HL-60 (cell line): Measurements from ENCODE around the gene NFATC4.
"Not testable (repeated sequence)": the region's sequence is repeated elsewhere in the genome, so short reads cannot be mapped to it uniquely, and the experiment has no call there.

Experiments used
- DNase-seq, 2 experiments: peaks; one replicate each; pipeline ENCODE4 v3.0.0-alpha.2; 2010 to 2020; ENCODE audit warnings: low read depth in 1 of 2, low spot score in 1 of 2
- H3K27ac ChIP-seq: fragments of 250-450 bp; sonication (Bioruptor Pico); replicated peaks from 2 replicates; pipeline ENCODE4 v1.5.1; 2020; ENCODE audit warnings: mild to moderate bottlenecking, moderate library complexity
- H3K27me3 ChIP-seq: fragments of 250-450 bp; sonication (Bioruptor Pico); 2 replicates; pipeline ENCODE4 v1.5.1; 2021; ENCODE audit warnings: mild to moderate bottlenecking, moderate library complexity; ENCODE audit not compliant: insufficient read depth, poor library complexity, severe bottlenecking
- H3K4me3 ChIP-seq: replicated peaks from 2 replicates; pipeline ENCODE4 v1.5.1; 2011; ENCODE audit warnings: mild to moderate bottlenecking, control low read depth, low read length; ENCODE audit not compliant: insufficient read depth
- GABPA ChIP-seq: IDR thresholded peaks from 2 replicates; pipeline ENCODE4 v1.6.1; 2012; ENCODE audit warnings: low read depth
- POLR2AphosphoS5 ChIP-seq: IDR thresholded peaks from 2 replicates; pipeline ENCODE4 v1.6.1; 2012; ENCODE audit warnings: low read depth
- SPI1 ChIP-seq: IDR thresholded peaks from 2 replicates; pipeline ENCODE4 v1.6.1; 2012; ENCODE audit warnings: low read depth, mild to moderate bottlenecking, borderline replicate concordance
- TF ChIP-seq, protein P1 (sequence below): IDR thresholded peaks from one replicate; pipeline ENCODE4 v1.5.1; 2011; ENCODE audit warnings: low read length, control low read depth, inconsistent platforms; ENCODE audit not compliant: insufficient read depth
- TF ChIP-seq, protein P2 (sequence below): IDR thresholded peaks from 2 replicates; pipeline ENCODE4 v1.6.1; 2012; ENCODE audit warnings: low read depth; ENCODE audit not compliant: insufficient replicate concordance

The NFATC4 gene

DNA sequence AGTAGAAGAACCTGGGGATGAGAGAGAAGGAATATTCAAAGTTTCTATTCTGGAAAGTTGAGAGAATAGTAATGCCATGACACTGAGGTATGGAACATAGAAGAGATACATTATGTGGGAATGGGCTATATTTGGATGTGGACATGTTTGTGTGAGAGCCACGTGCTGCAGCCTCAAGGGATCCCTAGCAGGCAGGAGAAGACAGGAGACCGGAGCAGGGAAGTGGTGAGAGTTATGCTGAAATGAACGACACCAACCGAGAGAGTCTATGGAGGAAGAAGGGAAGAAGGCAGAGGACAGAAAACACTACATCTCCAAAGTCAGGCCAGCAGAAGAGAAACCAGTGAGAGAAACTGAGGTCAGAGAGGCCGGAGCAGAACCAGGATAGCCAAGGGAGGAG, 18.2 kb upstream of the NFATC4 start:
- H3K27me3 ChIP-seq = no peaks in the 10 kb centered on the region
- no peak overlapping the region for H3K27ac ChIP-seq
- H3K4me3 ChIP-seq = no peak overlapping the region
- no peak for TF ChIP-seq GABPA
- no peak for TF ChIP-seq SPI1
- TF ChIP-seq, protein P1, sequence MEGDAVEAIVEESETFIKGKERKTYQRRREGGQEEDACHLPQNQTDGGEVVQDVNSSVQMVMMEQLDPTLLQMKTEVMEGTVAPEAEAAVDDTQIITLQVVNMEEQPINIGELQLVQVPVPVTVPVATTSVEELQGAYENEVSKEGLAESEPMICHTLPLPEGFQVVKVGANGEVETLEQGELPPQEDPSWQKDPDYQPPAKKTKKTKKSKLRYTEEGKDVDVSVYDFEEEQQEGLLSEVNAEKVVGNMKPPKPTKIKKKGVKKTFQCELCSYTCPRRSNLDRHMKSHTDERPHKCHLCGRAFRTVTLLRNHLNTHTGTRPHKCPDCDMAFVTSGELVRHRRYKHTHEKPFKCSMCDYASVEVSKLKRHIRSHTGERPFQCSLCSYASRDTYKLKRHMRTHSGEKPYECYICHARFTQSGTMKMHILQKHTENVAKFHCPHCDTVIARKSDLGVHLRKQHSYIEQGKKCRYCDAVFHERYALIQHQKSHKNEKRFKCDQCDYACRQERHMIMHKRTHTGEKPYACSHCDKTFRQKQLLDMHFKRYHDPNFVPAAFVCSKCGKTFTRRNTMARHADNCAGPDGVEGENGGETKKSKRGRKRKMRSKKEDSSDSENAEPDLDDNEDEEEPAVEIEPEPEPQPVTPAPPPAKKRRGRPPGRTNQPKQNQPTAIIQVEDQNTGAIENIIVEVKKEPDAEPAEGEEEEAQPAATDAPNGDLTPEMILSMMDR = no peak
- TF ChIP-seq, protein P2, sequence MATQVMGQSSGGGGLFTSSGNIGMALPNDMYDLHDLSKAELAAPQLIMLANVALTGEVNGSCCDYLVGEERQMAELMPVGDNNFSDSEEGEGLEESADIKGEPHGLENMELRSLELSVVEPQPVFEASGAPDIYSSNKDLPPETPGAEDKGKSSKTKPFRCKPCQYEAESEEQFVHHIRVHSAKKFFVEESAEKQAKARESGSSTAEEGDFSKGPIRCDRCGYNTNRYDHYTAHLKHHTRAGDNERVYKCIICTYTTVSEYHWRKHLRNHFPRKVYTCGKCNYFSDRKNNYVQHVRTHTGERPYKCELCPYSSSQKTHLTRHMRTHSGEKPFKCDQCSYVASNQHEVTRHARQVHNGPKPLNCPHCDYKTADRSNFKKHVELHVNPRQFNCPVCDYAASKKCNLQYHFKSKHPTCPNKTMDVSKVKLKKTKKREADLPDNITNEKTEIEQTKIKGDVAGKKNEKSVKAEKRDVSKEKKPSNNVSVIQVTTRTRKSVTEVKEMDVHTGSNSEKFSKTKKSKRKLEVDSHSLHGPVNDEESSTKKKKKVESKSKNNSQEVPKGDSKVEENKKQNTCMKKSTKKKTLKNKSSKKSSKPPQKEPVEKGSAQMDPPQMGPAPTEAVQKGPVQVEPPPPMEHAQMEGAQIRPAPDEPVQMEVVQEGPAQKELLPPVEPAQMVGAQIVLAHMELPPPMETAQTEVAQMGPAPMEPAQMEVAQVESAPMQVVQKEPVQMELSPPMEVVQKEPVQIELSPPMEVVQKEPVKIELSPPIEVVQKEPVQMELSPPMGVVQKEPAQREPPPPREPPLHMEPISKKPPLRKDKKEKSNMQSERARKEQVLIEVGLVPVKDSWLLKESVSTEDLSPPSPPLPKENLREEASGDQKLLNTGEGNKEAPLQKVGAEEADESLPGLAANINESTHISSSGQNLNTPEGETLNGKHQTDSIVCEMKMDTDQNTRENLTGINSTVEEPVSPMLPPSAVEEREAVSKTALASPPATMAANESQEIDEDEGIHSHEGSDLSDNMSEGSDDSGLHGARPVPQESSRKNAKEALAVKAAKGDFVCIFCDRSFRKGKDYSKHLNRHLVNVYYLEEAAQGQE = no peak
- TF ChIP-seq POLR2AphosphoS5 = no peak
- no peak for DNase-seq

DNA sequence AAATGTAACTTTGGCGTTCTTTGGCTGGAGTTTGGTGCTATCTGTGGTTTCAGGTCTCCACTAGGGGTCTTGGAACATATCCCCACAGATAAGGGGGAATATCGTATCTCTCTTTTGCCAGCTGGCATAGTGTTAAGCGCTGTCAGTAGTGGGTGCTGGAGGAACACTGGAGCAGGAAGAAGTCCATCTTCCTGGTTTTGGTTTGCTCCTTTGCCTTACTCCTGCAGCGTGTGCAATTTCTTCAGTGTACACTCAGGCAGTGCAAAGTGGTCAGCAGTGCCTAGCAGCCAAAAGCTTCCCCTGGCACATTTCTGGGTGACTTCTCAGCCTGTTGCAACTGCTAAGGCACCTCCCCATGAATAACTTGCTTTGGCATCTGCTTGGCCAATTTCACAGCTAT, 16.5 kb upstream of the NFATC4 start:
- TF ChIP-seq, protein P2 = no peak
- TF ChIP-seq POLR2AphosphoS5 = no peak
- no peak for TF ChIP-seq SPI1
- TF ChIP-seq, protein P1 = no peak
- no peak for TF ChIP-seq GABPA
- Histone ChIP-seq H3K27ac (no peak overlapping the region), H3K4me3 (no peak overlapping the region), H3K27me3 (no peaks in the 10 kb centered on the region)
- DNase-seq = no peak

DNA sequence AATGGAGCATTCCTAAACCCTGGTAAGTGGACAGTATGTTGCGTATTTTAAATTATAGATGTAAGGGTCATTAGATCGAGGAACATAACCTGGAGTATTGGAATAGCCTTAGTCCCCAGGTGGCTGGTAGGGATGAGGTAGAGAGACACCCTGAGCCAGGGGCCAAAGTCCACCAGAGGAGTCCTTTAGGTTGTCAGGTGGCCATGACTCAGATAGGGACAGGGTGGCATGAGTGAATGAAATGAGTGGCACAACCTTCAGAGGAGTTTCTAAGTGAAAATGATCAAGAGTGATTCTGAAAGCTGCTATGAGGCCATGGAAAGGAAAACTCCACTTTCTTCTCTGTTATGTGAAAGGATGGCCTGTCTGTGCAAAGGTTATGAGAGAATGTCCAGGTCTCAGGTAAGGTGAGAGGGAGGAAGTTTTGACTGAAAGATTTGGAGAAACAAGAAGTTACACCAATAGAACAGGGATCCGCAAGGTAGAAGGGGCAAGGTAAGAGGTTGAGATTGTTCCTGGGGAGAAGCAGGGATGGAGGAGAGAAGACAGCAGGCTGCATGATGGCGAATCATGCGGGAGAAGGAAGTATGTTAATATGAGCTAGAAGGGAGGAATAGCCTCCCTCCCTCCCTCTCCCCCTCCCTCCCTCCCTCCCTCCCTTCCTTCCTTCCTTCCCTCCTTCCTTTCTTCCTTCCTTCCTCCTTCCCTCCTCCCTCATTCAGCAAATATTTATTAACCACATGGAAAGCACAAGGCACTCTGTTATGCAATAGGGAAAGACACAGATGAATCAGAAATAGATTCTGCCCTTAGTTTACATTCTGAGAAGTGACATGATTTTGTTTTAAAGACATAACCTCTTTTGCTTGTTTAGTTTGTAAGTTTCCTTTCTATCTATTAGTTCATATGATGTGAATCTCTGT, 14.2 kb upstream of the NFATC4 start:
- no peaks in the 10 kb centered on the region for H3K27me3 ChIP-seq
- H3K4me3 ChIP-seq = no peak overlapping the region
- peak in 1 of 2 experiments; percentile 38 for DNase-seq
- TF ChIP-seq SPI1 = no peak
- TF ChIP-seq, protein P1 = no peak
- no peak for TF ChIP-seq GABPA
- TF ChIP-seq POLR2AphosphoS5 = no peak
- TF ChIP-seq, protein P2 = no peak
- no peak overlapping the region for H3K27ac ChIP-seq

DNA sequence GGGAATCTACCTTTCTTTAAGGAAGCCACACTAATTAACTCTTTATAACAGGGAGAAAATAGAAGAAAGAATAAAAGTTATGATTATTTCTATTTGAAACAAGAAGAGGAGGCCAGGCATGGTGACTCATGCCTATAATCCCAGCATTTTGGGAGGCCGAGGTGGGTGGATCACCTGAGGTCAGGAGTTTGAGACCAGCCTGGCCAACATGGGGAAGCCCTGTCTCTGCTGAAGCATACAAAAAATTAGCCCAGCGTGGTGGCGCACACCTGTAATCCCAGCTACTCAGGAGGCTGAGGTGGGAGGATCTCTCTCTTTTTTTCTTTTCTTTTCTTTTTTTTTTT, 13.5 kb upstream of the NFATC4 start:
- H3K27ac ChIP-seq, H3K27me3 ChIP-seq, DNase-seq, H3K4me3 ChIP-seq: not testable (repeated sequence)
